CD4-positive, alpha-beta T cell treated with Interleukin-17A for 4 hours (primary cell): Measurements from ENCODE around the gene CDC42BPB.

ENCODE experiments used
- DNase-seq: peaks from one replicate; pipeline ENCODE4 v3.0.0-alpha.2; 2020; ENCODE audit warnings: mixed read lengths

CDC42BPB gene

GRCh38 chr14:103057372-103058163 lies at the start of gene CDC42BPB:
TSS of gene CDC42BPB (minus strand) at chr14:103057549. CDS start at chr14:103057173, 376 bp downstream.
- peak; percentile 78 for DNase-seq

- peak; percentile 18 for DNase-seq
These were observed 48.3 kb upstream of the CDC42BPB start for GRCh38 chr14:103105580-103106150.

GRCh38 chr14:103104654-103105452 lies 47.5 kb upstream of the CDC42BPB start:
- DNase-seq, result peak; percentile 80

- DNase-seq, result no peak
These were observed 47.0 kb upstream of the CDC42BPB start for GRCh38 chr14:103104389-103104653.

- DNase-seq, result no peak
These were observed 46.4 kb upstream of the CDC42BPB start for GRCh38 chr14:103103461-103104388.

- DNase-seq, result no peak
These were observed 45.4 kb upstream of the CDC42BPB start for GRCh38 chr14:103102689-103103260.

GRCh38 chr14:103101963-103102688 lies 44.8 kb upstream of the CDC42BPB start:
- no peak for DNase-seq

- no peak for DNase-seq
These were observed 44.1 kb upstream of the CDC42BPB start for GRCh38 chr14:103101257-103101962.

GRCh38 chr14:103100281-103101121 lies 43.2 kb upstream of the CDC42BPB start:
- no peak for DNase-seq

GRCh38 chr14:103099733-103100280 lies 42.5 kb upstream of the CDC42BPB start:
- no peak for DNase-seq

- DNase-seq, result no peak
These were observed 41.9 kb upstream of the CDC42BPB start for GRCh38 chr14:103099081-103099732.

- no peak for DNase-seq
These were observed 40.9 kb upstream of the CDC42BPB start for GRCh38 chr14:103097994-103098957.

- DNase-seq, result no peak
These were observed 40.1 kb upstream of the CDC42BPB start for GRCh38 chr14:103097244-103097993.

GRCh38 chr14:103096387-103096786 lies 39.0 kb upstream of the CDC42BPB start:
- DNase-seq, result no peak

- DNase-seq, result no peak
These were observed 37.9 kb upstream of the CDC42BPB start for GRCh38 chr14:103095210-103095778.

- DNase-seq, result no peak
These were observed 37.3 kb upstream of the CDC42BPB start, which contains the start of gene EXOC3L4 for GRCh38 chr14:103094406-103095209. TSS of gene EXOC3L4 (plus strand) at chr14:103094725. CDS start at chr14:103100220, 5,495 bp downstream.
